ENCODE measurements around the gene INPP5D.

Gene INPP5D

DNA sequence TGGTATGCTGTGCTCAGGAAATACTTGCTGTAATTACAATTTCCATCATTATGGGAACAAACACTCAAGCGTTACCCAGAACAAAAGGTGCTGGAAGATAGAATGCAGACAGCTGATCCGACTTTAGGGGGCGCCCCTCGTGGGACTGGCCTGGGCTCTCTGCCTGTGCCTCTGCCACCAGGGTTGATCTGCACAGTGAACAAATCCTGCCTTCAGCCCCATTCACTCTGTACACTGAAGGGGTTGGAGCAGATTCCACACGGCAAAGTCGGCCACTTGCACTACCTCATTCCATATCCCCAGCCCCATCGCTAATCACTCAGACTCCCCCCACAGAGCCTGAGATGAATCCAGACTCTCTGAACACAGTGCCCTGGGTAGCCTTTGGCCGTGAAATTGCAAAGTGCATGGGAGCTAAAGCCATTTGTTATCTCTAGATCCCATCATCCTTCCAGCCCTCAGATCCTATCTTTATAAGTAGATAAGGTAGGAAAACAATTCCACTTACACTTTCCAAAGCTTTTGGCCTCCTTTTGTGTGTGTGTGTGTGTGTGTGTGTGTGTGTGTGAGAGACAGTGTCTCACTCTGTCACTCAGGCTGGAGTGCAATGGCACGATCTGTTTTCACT lies 69.3 kb downstream of the INPP5D start:
- H3K4me3 ChIP-seq (ENCODE audit: low read depth in 1 of 2, low read length in 2 of 2) = no peak overlapping the region
- no peak overlapping the region for H3K9ac ChIP-seq (ENCODE audit: low read length)
- no peaks in the 10 kb centered on the region for H3K27me3 ChIP-seq (ENCODE audit: control insufficient read depth in 1 of 2, insufficient read depth in 2 of 2, low read length in 2 of 2)
- H3K9me3 ChIP-seq (ENCODE audit: low read length) = no peaks in the 10 kb centered on the region
- no peaks in the 10 kb centered on the region for H3K4me1 ChIP-seq (ENCODE audit: insufficient read depth, low read length)
- H3K27ac ChIP-seq (ENCODE audit: low read depth, low read length) = no peak overlapping the region
- no peaks in the 10 kb centered on the region for H3K36me3 ChIP-seq (ENCODE audit: insufficient read depth, low read length)

DNA sequence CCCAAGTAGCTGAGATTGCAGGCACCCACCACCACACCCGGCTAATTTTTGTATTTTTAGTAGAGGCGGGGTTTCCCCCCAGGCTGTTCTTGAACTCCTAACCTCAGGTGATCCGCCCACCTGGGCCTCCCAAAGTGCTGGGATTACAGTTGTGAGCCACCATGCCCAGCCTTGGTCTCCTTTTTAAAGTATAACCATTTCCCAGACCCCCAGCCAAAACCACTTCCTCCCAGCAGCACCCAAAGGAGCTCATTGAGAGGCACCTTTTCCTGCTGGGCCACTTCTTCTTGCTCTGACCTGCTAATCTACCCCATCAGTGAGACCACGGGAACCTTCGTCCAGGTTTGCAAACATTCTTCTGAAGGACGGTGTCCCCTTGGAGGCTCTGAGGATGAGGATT lies 69.9 kb downstream of the INPP5D start:
- no peak overlapping the region for H3K9ac ChIP-seq (ENCODE audit: low read length)
- H3K36me3 ChIP-seq (ENCODE audit: insufficient read depth, low read length) = no peaks in the 10 kb centered on the region
- no peak overlapping the region for H3K27ac ChIP-seq (ENCODE audit: low read depth, low read length)
- no peak overlapping the region for H3K4me3 ChIP-seq (ENCODE audit: low read depth in 1 of 2, low read length in 2 of 2)
- no peaks in the 10 kb centered on the region for H3K4me1 ChIP-seq (ENCODE audit: insufficient read depth, low read length)
- H3K9me3 ChIP-seq (ENCODE audit: low read length) = no peaks in the 10 kb centered on the region
- H3K27me3 ChIP-seq (ENCODE audit: control insufficient read depth in 1 of 2, insufficient read depth in 2 of 2, low read length in 2 of 2) = no peaks in the 10 kb centered on the region

DNA sequence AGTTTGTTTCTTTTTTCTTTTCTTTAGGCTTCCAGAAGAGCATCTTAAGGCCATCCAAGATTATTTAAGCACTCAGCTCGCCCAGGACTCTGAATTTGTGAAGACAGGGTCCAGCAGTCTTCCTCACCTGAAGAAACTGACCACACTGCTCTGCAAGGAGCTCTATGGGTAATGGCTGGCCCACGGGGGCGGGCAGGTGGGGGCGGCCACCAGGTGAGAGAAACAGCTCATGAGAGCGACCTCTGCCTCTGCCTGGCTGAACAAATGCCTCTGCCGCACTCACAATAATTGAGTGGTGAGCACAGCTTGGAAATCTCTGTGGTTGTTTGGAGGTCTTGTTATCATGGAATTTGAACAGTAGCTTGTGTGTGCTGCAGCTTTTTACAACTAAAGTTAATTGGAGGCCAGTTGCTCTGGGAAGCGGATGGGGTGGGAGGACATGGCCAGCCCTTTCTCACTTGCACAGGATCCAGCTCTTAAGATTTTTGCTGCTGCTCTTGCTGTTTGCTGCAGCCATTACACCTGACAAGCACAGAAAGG lies 70.4 kb downstream of the INPP5D start:
- no peaks in the 10 kb centered on the region for H3K36me3 ChIP-seq (ENCODE audit: insufficient read depth, low read length)
- H3K27me3 ChIP-seq (ENCODE audit: control insufficient read depth in 1 of 2, insufficient read depth in 2 of 2, low read length in 2 of 2) = no peaks in the 10 kb centered on the region
- H3K27ac ChIP-seq (ENCODE audit: low read depth, low read length) = no peak overlapping the region
- H3K9me3 ChIP-seq (ENCODE audit: low read length) = no peaks in the 10 kb centered on the region
- H3K9ac ChIP-seq (ENCODE audit: low read length) = no peak overlapping the region
- H3K4me1 ChIP-seq (ENCODE audit: insufficient read depth, low read length) = no peaks in the 10 kb centered on the region
- no peak overlapping the region for H3K4me3 ChIP-seq (ENCODE audit: low read depth in 1 of 2, low read length in 2 of 2)

DNA sequence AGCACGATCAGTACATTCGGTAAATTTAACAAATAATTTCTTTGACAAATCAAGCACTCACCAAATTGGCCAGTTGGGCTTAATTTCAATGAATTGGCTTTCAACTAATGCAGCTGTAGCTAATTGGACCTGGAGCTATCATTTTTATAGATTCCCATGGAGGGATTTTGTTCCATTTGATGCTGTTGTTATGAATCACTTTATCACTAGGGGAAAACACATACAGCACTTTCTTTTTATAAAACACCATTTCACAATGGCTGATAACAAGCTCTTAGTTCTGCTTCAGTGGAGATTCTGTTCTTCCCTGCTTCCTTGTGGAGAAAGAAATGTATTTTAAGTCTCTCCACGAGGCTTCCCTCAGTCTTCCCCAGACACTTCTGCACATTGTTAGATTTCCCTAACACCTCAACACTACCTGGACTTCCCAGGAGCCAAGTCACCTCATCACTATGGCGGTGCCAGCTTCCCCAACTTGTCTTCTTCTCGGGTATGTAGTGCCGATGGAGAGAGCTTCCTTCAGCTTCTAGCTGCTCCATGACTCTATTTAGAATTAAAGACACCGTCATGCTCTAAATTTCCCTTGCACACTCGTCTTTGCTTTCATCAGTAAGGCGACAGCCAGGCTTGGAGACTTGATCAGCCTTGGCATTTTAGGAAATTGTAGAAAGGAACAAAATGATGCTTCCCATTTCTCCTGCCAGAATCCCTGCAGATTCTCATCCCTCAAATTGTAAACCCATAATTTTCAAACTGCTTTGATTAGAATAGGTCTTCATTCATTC lies 72.0 kb downstream of the INPP5D start:
- Histone ChIP-seq H3K4me1 (ENCODE audit: insufficient read depth, low read length) (no peaks in the 10 kb centered on the region), H3K9ac (ENCODE audit: low read length) (no peak overlapping the region), H3K36me3 (ENCODE audit: insufficient read depth, low read length) (no peaks in the 10 kb centered on the region), H3K9me3 (ENCODE audit: low read length) (no peaks in the 10 kb centered on the region), H3K27me3 (ENCODE audit: control insufficient read depth in 1 of 2, insufficient read depth in 2 of 2, low read length in 2 of 2) (no peaks in the 10 kb centered on the region), H3K27ac (ENCODE audit: low read depth, low read length) (no peak overlapping the region), H3K4me3 (ENCODE audit: low read depth in 1 of 2, low read length in 2 of 2) (no peak overlapping the region)

DNA sequence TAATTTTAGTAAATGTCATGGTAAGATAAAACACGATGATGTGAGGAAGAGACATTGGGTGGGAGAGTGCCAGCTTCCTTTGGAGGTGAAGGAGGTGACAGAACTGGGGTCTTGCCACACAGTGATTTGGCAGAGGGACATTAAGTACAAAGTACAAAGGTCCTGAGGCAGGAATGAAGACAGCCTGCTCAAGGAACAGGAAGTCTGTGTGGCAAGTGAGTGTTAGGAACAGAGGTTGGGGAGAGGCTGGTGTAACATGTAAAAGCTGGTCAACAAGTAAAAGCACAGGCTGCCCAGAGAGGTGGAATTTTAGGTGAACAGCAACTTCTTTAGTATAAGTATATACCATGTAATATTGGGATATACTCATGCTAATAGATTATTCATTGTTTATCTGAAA lies 73.1 kb downstream of the INPP5D start:
- Histone ChIP-seq H3K9ac (ENCODE audit: low read length) (no peak overlapping the region), H3K36me3 (ENCODE audit: insufficient read depth, low read length) (no peaks in the 10 kb centered on the region), H3K4me1 (ENCODE audit: insufficient read depth, low read length) (no peaks in the 10 kb centered on the region), H3K27me3 (ENCODE audit: control insufficient read depth in 1 of 2, insufficient read depth in 2 of 2, low read length in 2 of 2) (no peaks in the 10 kb centered on the region), H3K4me3 (ENCODE audit: low read depth in 1 of 2, low read length in 2 of 2) (no peak overlapping the region), H3K27ac (ENCODE audit: low read depth, low read length) (no peak overlapping the region), H3K9me3 (ENCODE audit: low read length) (no peaks in the 10 kb centered on the region)

DNA sequence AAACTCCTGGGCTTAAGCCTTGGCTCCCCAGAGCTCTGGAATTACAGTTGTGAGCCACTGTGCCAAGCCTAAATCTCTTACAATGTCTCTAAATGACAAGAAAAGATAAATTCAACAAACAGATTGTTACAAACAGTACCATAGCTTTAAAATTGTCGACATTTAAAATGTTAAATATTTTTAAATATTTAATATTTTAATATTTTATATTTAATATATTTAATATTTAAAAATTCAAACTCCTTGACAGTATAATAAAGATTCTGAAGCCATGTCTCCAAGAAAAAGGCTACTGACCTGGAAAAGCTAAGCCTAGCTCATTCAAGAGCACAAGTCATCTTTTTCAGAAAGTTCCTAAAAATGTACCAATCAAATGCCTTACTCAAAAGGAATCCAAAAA lies 75.3 kb downstream of the INPP5D start:
- no peak overlapping the region for H3K4me3 ChIP-seq (ENCODE audit: low read depth in 1 of 2, low read length in 2 of 2)
- no peaks in the 10 kb centered on the region for H3K27me3 ChIP-seq (ENCODE audit: control insufficient read depth in 1 of 2, insufficient read depth in 2 of 2, low read length in 2 of 2)
- no peaks in the 10 kb centered on the region for H3K36me3 ChIP-seq (ENCODE audit: insufficient read depth, low read length)
- no peak overlapping the region for H3K27ac ChIP-seq (ENCODE audit: low read depth, low read length)
- H3K9me3 ChIP-seq (ENCODE audit: low read length) = no peaks in the 10 kb centered on the region
- no peak overlapping the region for H3K9ac ChIP-seq (ENCODE audit: low read length)
- H3K4me1 ChIP-seq (ENCODE audit: insufficient read depth, low read length) = no peaks in the 10 kb centered on the region

GRCh38 chr2:233137040-233137439 lies 76.9 kb downstream of the INPP5D start:
- H3K36me3 ChIP-seq (ENCODE audit: insufficient read depth, low read length) = no peaks in the 10 kb centered on the region

GRCh38 chr2:233140077-233140585 lies 80.0 kb downstream of the INPP5D start:
- Histone ChIP-seq H3K36me3 (ENCODE audit: insufficient read depth, low read length) (no peaks in the 10 kb centered on the region), H3K27ac (ENCODE audit: low read depth, low read length) (no peak overlapping the region), H3K27me3 (ENCODE audit: control insufficient read depth in 1 of 2, insufficient read depth in 2 of 2, low read length in 2 of 2) (no peaks in the 10 kb centered on the region), H3K9me3 (ENCODE audit: low read length) (no peaks in the 10 kb centered on the region), H3K9ac (ENCODE audit: low read length) (no peak overlapping the region), H3K4me3 (ENCODE audit: low read depth in 1 of 2, low read length in 2 of 2) (no peak overlapping the region), H3K4me1 (ENCODE audit: insufficient read depth, low read length) (no peaks in the 10 kb centered on the region)

More at GRCh38 chr2:233137040-233137439, 76.9 kb downstream of the INPP5D start:
- Histone ChIP-seq H3K4me1 (ENCODE audit: insufficient read depth, low read length) (no peaks in the 10 kb centered on the region), H3K4me3 (ENCODE audit: low read depth in 1 of 2, low read length in 2 of 2) (no peak overlapping the region), H3K27ac (ENCODE audit: low read depth, low read length) (no peak overlapping the region), H3K9me3 (ENCODE audit: low read length) (no peaks in the 10 kb centered on the region), H3K27me3 (ENCODE audit: control insufficient read depth in 1 of 2, insufficient read depth in 2 of 2, low read length in 2 of 2) (no peaks in the 10 kb centered on the region), H3K9ac (ENCODE audit: low read length) (no peak overlapping the region)

- Histone ChIP-seq H3K9ac (ENCODE audit: low read length) (no peak overlapping the region), H3K27me3 (ENCODE audit: control insufficient read depth in 1 of 2, insufficient read depth in 2 of 2, low read length in 2 of 2) (no peaks in the 10 kb centered on the region), H3K36me3 (ENCODE audit: insufficient read depth, low read length) (no peaks in the 10 kb centered on the region), H3K4me1 (ENCODE audit: insufficient read depth, low read length) (no peaks in the 10 kb centered on the region), H3K4me3 (ENCODE audit: low read depth in 1 of 2, low read length in 2 of 2) (no peak overlapping the region), H3K9me3 (ENCODE audit: low read length) (no peaks in the 10 kb centered on the region), H3K27ac (ENCODE audit: low read depth, low read length) (no peak overlapping the region)
Measured at GRCh38 chr2:233140978-233141377, 80.8 kb downstream of the INPP5D start.

- Histone ChIP-seq H3K4me1 (ENCODE audit: insufficient read depth, low read length) (no peaks in the 10 kb centered on the region), H3K27me3 (ENCODE audit: control insufficient read depth in 1 of 2, insufficient read depth in 2 of 2, low read length in 2 of 2) (no peaks in the 10 kb centered on the region), H3K9ac (ENCODE audit: low read length) (no peak overlapping the region), H3K9me3 (ENCODE audit: low read length) (no peaks in the 10 kb centered on the region), H3K36me3 (ENCODE audit: insufficient read depth, low read length) (no peaks in the 10 kb centered on the region), H3K4me3 (ENCODE audit: low read depth in 1 of 2, low read length in 2 of 2) (no peak overlapping the region), H3K27ac (ENCODE audit: low read depth, low read length) (no peak overlapping the region)
Measured at GRCh38 chr2:233141901-233142300, 81.8 kb downstream of the INPP5D start.

GRCh38 chr2:233142355-233142897 lies 82.3 kb downstream of the INPP5D start:
- no peaks in the 10 kb centered on the region for H3K36me3 ChIP-seq (ENCODE audit: insufficient read depth, low read length)
- no peaks in the 10 kb centered on the region for H3K9me3 ChIP-seq (ENCODE audit: low read length)
- H3K27me3 ChIP-seq (ENCODE audit: control insufficient read depth in 1 of 2, insufficient read depth in 2 of 2, low read length in 2 of 2) = no peaks in the 10 kb centered on the region
- H3K27ac ChIP-seq (ENCODE audit: low read depth, low read length) = no peak overlapping the region
- H3K4me1 ChIP-seq (ENCODE audit: insufficient read depth, low read length) = no peaks in the 10 kb centered on the region
- no peak overlapping the region for H3K9ac ChIP-seq (ENCODE audit: low read length)
- H3K4me3 ChIP-seq (ENCODE audit: low read depth in 1 of 2, low read length in 2 of 2) = no peak overlapping the region
